Glutamatergic neuron (in vitro differentiated cells): ENCODE results near the gene PTTG1IP. TPM values are rescaled to one million over a fixed set of nuclear protein-coding genes. Genes with fewer than 3 reads are reported as not detected.

Experiments
- DNase-seq: peaks from one replicate; pipeline ENCODE4 v3.0.0; 2022
- H3K27ac Mint-ChIP-seq: one replicate; pipeline ENCODE4 v1.8.0; 2020; ENCODE audit warnings: mild to moderate bottlenecking, mixed read lengths, inconsistent platforms; ENCODE audit not compliant: unreplicated experiment
- H3K27me3 Mint-ChIP-seq: one replicate; pipeline ENCODE4 v1.8.0; 2020; ENCODE audit warnings: mild to moderate bottlenecking, moderate library complexity, mixed read lengths, inconsistent platforms; ENCODE audit not compliant: unreplicated experiment
- H3K36me3 Mint-ChIP-seq: one replicate; pipeline ENCODE4 v1.8.0; 2020; ENCODE audit warnings: mild to moderate bottlenecking, mixed read lengths, inconsistent platforms; ENCODE audit not compliant: unreplicated experiment
- H3K4me1 Mint-ChIP-seq: one replicate; pipeline ENCODE4 v1.8.0; 2020; ENCODE audit warnings: mild to moderate bottlenecking, low read depth, mixed read lengths, inconsistent platforms; ENCODE audit not compliant: unreplicated experiment
- H3K4me3 Mint-ChIP-seq: one replicate; pipeline ENCODE4 v1.8.0; 2020; ENCODE audit warnings: mild to moderate bottlenecking, mixed read lengths, inconsistent platforms; ENCODE audit not compliant: unreplicated experiment
- H3K9me3 Mint-ChIP-seq: one replicate; pipeline ENCODE4 v1.8.0; 2020; ENCODE audit warnings: mild to moderate bottlenecking, moderate library complexity, mixed read lengths, inconsistent platforms; ENCODE audit not compliant: unreplicated experiment
- CTCF ChIP-seq: fragments of 200-600 bp; sonication (generic); IDR thresholded peaks from one replicate; pipeline ENCODE4 v1.5.0; 2021; ENCODE audit not compliant: partially characterized antibody, unreplicated experiment
- total RNA-seq: library from RNA; stranded (reverse); fragmentation: NEBNext Ultra II Directional; extraction: Animal tissue kit (Norgen Biotek cat#: 25700); gene quantifications from one replicate; pipeline ENCODE4 v1.2.1, GENCODE V29; 2021; ENCODE audit not compliant: unreplicated experiment

The PTTG1IP gene
- total RNA-seq, 1 donor from 2014 or later: 249 TPM

DNA sequence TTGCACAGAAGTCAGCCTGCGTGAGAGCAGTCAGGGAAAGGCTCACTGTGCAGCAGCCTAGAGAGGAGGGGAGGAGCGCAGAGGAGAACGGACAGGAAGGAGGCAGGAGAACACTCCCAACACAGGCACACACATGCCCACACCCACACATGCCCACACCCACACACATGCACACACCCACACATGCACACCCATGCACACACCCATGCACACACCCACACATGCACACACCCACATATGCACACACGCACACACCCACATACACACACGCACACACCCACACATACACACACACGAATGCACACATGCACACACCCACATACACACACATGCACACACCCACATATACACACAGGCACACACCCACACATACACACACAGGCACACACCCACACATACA, 62.7 kb downstream of the PTTG1IP start:
- no peak overlapping the region for H3K4me3 Mint-ChIP-seq
- TF ChIP-seq CTCF: no peak
- no peak for DNase-seq
- H3K9me3 Mint-ChIP-seq: peaks cover 4% of the 10 kb centered on the region
- H3K36me3 Mint-ChIP-seq: no peaks in the 10 kb centered on the region
- no peaks in the 10 kb centered on the region for H3K27me3 Mint-ChIP-seq
- H3K27ac Mint-ChIP-seq: no peak overlapping the region
- peaks cover 10% of the 10 kb centered on the region for H3K4me1 Mint-ChIP-seq

- DNase-seq: no peak
- no peaks in the 10 kb centered on the region for H3K36me3 Mint-ChIP-seq
- no peak overlapping the region for H3K4me3 Mint-ChIP-seq
- peaks cover 15% of the 10 kb centered on the region for H3K4me1 Mint-ChIP-seq
- H3K9me3 Mint-ChIP-seq: peaks cover 10% of the 10 kb centered on the region
- no peak for TF ChIP-seq CTCF
- H3K27me3 Mint-ChIP-seq: peaks cover 6% of the 10 kb centered on the region
- H3K27ac Mint-ChIP-seq: no peak overlapping the region
These were observed 67.6 kb downstream of the PTTG1IP start for GRCh38 chr21:44805859-44806258.

GRCh38 chr21:44805226-44805625, 68.3 kb downstream of the PTTG1IP start:
- Mint-ChIP-seq H3K4me3 (no peak overlapping the region), H3K36me3 (no peaks in the 10 kb centered on the region)
- no peak for TF ChIP-seq CTCF

GRCh38 chr21:44804762-44805161, 68.7 kb downstream of the PTTG1IP start:
- Mint-ChIP-seq H3K27ac (peak overlapping the region; percentile 63), H3K4me3 (no peak overlapping the region), H3K9me3 (peaks cover 12% of the 10 kb centered on the region), H3K27me3 (peaks cover 6% of the 10 kb centered on the region), H3K36me3 (no peaks in the 10 kb centered on the region), H3K4me1 (peaks cover 24% of the 10 kb centered on the region)
- no peak for DNase-seq
- TF ChIP-seq CTCF: no peak

More at GRCh38 chr21:44805226-44805625, 68.3 kb downstream of the PTTG1IP start:
- Mint-ChIP-seq H3K27ac (peak overlapping the region; percentile 63), H3K9me3 (peaks cover 12% of the 10 kb centered on the region), H3K27me3 (peaks cover 6% of the 10 kb centered on the region), H3K4me1 (peaks cover 20% of the 10 kb centered on the region)
- DNase-seq: no peak

GRCh38 chr21:44803651-44804050, 69.8 kb downstream of the PTTG1IP start:
- H3K27me3 Mint-ChIP-seq: peaks cover 6% of the 10 kb centered on the region
- no peak overlapping the region for H3K4me3 Mint-ChIP-seq
- no peak for DNase-seq
- H3K36me3 Mint-ChIP-seq: no peaks in the 10 kb centered on the region
- TF ChIP-seq CTCF: no peak
- H3K27ac Mint-ChIP-seq: no peak overlapping the region
- H3K4me1 Mint-ChIP-seq: peaks cover 26% of the 10 kb centered on the region
- peaks cover 10% of the 10 kb centered on the region for H3K9me3 Mint-ChIP-seq
